Loucy (cell line): ENCODE measurements around the gene FGFR3.

Source experiments
- H2AFZ ChIP-seq: fragments of 200-600 bp; sonication (generic); 2 replicates; pipeline ENCODE4 v1.6.0; 2016; ENCODE audit warnings: antibody characterized with exemption, mild to moderate bottlenecking, low read length, moderate library complexity
- H3F3A ChIP-seq: fragments of 200-600 bp; 2 replicates; pipeline ENCODE4 v1.6.0; 2016; ENCODE audit warnings: antibody characterized with exemption, low read depth, mild to moderate bottlenecking
- H3K27me3 ChIP-seq: fragments of 200-600 bp; sonication (generic); 2 replicates; pipeline ENCODE4 v1.6.1; 2014; ENCODE audit warnings: low read length, mild to moderate bottlenecking; ENCODE audit not compliant: insufficient read depth, poor library complexity, severe bottlenecking
- H3K36me3 ChIP-seq: fragments of 200-600 bp; sonication (generic); 2 replicates; pipeline ENCODE4 v1.6.1; 2016; ENCODE audit warnings: low read length; ENCODE audit not compliant: insufficient read depth
- H3K4me1 ChIP-seq: fragments of 200-600 bp; sonication (generic); 2 replicates; pipeline ENCODE4 v1.5.1; 2014; ENCODE audit warnings: low read length, mild to moderate bottlenecking; ENCODE audit not compliant: insufficient read depth, poor library complexity, severe bottlenecking
- H3K4me2 ChIP-seq: fragments of 200-600 bp; sonication (generic); 2 replicates; pipeline ENCODE4 v1.6.0; 2014; ENCODE audit warnings: antibody characterized with exemption, low read length, low read depth, mild to moderate bottlenecking; ENCODE audit not compliant: poor library complexity, severe bottlenecking
- H3K4me3 ChIP-seq: fragments of 200-600 bp; sonication (generic); 2 replicates; pipeline ENCODE4 v1.5.1; 2014; ENCODE audit warnings: low read length, mild to moderate bottlenecking, mixed read lengths; ENCODE audit not compliant: poor library complexity, severe bottlenecking
- H3K79me2 ChIP-seq: fragments of 200-600 bp; sonication (generic); 2 replicates; pipeline ENCODE4 v1.6.1; 2014; ENCODE audit warnings: low read length; ENCODE audit not compliant: insufficient read depth
- H3K9ac ChIP-seq: fragments of 200-600 bp; sonication (generic); 2 replicates; pipeline ENCODE4 v1.6.0; 2014; ENCODE audit warnings: mild to moderate bottlenecking, low read depth, low read length, moderate library complexity; ENCODE audit not compliant: poor library complexity, severe bottlenecking
- H3K9me2 ChIP-seq: fragments of 200-600 bp; sonication (generic); replicated peaks from 2 replicates; pipeline ENCODE4 v1.6.1; 2016; ENCODE audit warnings: low read depth, low read length, mixed read lengths
- H3K9me3 ChIP-seq: fragments of 200-600 bp; sonication (generic); 2 replicates; pipeline ENCODE4 v1.6.1; 2014; ENCODE audit warnings: mild to moderate bottlenecking, antibody characterized with exemption, low read length, low read depth; ENCODE audit not compliant: insufficient read depth
- H4K20me1 ChIP-seq: fragments of 200-600 bp; sonication (generic); 2 replicates; pipeline ENCODE4 v1.6.0; 2014; ENCODE audit warnings: antibody characterized with exemption, low read length, mild to moderate bottlenecking; ENCODE audit not compliant: insufficient read depth, poor library complexity, severe bottlenecking
- CTCF ChIP-seq: fragments of 200-600 bp; sonication (generic); conservative IDR thresholded peaks from 2 replicates; pipeline ENCODE4 v1.5.1; 2014; ENCODE audit warnings: mild to moderate bottlenecking, antibody characterized with exemption, low read length
- EZH2phosphoT487 ChIP-seq: fragments of 200-600 bp; IDR thresholded peaks from 2 replicates; pipeline ENCODE4 v1.6.1; 2018; ENCODE audit warnings: antibody characterized with exemption, mild to moderate bottlenecking, moderate library complexity, borderline replicate concordance

The FGFR3 gene

GRCh38 chr4:1763550-1764080 lies 29.5 kb upstream of the FGFR3 start:
- TF ChIP-seq CTCF (no peak), EZH2phosphoT487 (no peak)

DNA sequence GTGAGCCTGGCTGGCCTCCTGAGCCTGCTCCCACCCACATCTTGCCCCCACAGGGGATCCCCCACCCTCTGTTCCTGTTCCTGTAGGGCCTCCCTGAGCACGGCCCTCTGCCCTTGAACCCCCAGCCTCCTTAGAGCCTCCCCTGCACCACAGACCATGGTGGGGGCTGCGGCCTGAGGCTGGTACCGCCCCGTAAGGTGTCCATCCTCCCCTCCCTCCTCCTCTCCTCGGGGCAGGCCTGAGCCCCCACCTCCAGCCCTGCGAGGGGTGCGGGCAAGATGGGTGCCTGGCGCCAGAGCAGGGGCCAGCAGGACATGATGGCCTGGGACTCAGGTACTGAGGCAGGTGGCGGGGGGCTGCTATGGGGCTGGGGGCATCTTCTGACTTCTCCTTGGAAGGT lies 28.4 kb upstream of the FGFR3 start:
- Histone ChIP-seq H4K20me1 (no peaks in the 10 kb centered on the region), H3K36me3 (no peaks in the 10 kb centered on the region), H3K27me3 (no peaks in the 10 kb centered on the region), H3K9me3 (no peaks in the 10 kb centered on the region), H3K4me1 (no peaks in the 10 kb centered on the region), H3K9me2 (no peaks in the 10 kb centered on the region), H2AFZ (no peak overlapping the region), H3K4me3 (no peak overlapping the region), H3K79me2 (no peaks in the 10 kb centered on the region), H3K9ac (no peak overlapping the region), H3F3A (no peaks in the 10 kb centered on the region), H3K4me2 (no peak overlapping the region)
- TF ChIP-seq CTCF (no peak), EZH2phosphoT487 (no peak)

More at GRCh38 chr4:1763550-1764080, 29.5 kb upstream of the FGFR3 start:
- H3F3A ChIP-seq: no peaks in the 10 kb centered on the region
- H2AFZ ChIP-seq: no peak overlapping the region
- H3K27me3 ChIP-seq: no peaks in the 10 kb centered on the region
- no peaks in the 10 kb centered on the region for H3K9me2 ChIP-seq
- H3K4me1 ChIP-seq: no peaks in the 10 kb centered on the region
- no peak overlapping the region for H3K4me3 ChIP-seq
- no peaks in the 10 kb centered on the region for H3K36me3 ChIP-seq
- no peak overlapping the region for H3K4me2 ChIP-seq
- no peak overlapping the region for H3K9ac ChIP-seq
- no peaks in the 10 kb centered on the region for H3K79me2 ChIP-seq
- H4K20me1 ChIP-seq: no peaks in the 10 kb centered on the region
- no peaks in the 10 kb centered on the region for H3K9me3 ChIP-seq

GRCh38 chr4:1765409-1766072 lies 27.6 kb upstream of the FGFR3 start:
- H2AFZ ChIP-seq: no peak overlapping the region
- H3K4me2 ChIP-seq: no peak overlapping the region
- H3K9me3 ChIP-seq: no peaks in the 10 kb centered on the region
- no peaks in the 10 kb centered on the region for H3K27me3 ChIP-seq
- no peaks in the 10 kb centered on the region for H3F3A ChIP-seq
- no peaks in the 10 kb centered on the region for H3K79me2 ChIP-seq
- H3K4me3 ChIP-seq: no peak overlapping the region
- no peaks in the 10 kb centered on the region for H4K20me1 ChIP-seq
- TF ChIP-seq CTCF (no peak), EZH2phosphoT487 (no peak)
- no peaks in the 10 kb centered on the region for H3K36me3 ChIP-seq
- no peaks in the 10 kb centered on the region for H3K9me2 ChIP-seq
- no peaks in the 10 kb centered on the region for H3K4me1 ChIP-seq
- no peak overlapping the region for H3K9ac ChIP-seq
